Measurements from ENCODE around the gene ANAPC2.

Gene ANAPC2

GRCh38 chr9:137216188-137216965, 28.0 kb upstream of the ANAPC2 start:
- no peak for DNase-seq (ENCODE audit: extremely low read depth in 1 of 2, low read depth in 1 of 2)

GRCh38 chr9:137215196-137215986, 27.0 kb upstream of the ANAPC2 start:
- no peak for DNase-seq (ENCODE audit: extremely low read depth in 1 of 2, low read depth in 1 of 2)

GRCh38 chr9:137214620-137215019, 26.3 kb upstream of the ANAPC2 start:
- no peak for DNase-seq (ENCODE audit: extremely low read depth in 1 of 2, low read depth in 1 of 2)

GRCh38 chr9:137213160-137214060, 25.1 kb upstream of the ANAPC2 start:
- DNase-seq (ENCODE audit: extremely low read depth in 1 of 2, low read depth in 1 of 2), result no peak

GRCh38 chr9:137212520-137212919, 24.2 kb upstream of the ANAPC2 start:
- DNase-seq (ENCODE audit: extremely low read depth in 1 of 2, low read depth in 1 of 2), result no peak

- DNase-seq (ENCODE audit: extremely low read depth in 1 of 2, low read depth in 1 of 2), result no peak
Observed at GRCh38 chr9:137211532-137211931, 23.2 kb upstream of the ANAPC2 start.

- no peak for DNase-seq (ENCODE audit: extremely low read depth in 1 of 2, low read depth in 1 of 2)
Observed at GRCh38 chr9:137206602-137207001, 18.2 kb upstream of the ANAPC2 start.

GRCh38 chr9:137205126-137206069, 17.0 kb upstream of the ANAPC2 start, which contains the start of the genes NDOR1 and TMEM203:
Gene NDOR1, plus strand, starts transcription at chr9:137205700. Its CDS starts 78 bp downstream, at chr9:137205778.
Gene TMEM203, minus strand, starts transcription at chr9:137205648. Its CDS starts 234 bp downstream, at chr9:137205414.
- peak; percentile 88 to 89 for DNase-seq (ENCODE audit: extremely low read depth in 1 of 2, low read depth in 1 of 2)

GRCh38 chr9:137204731-137205125, 16.4 kb upstream of the ANAPC2 start:
- no peak for DNase-seq (ENCODE audit: extremely low read depth in 1 of 2, low read depth in 1 of 2)

- DNase-seq (ENCODE audit: extremely low read depth in 1 of 2, low read depth in 1 of 2), result no peak
Observed at GRCh38 chr9:137202966-137203365, 14.6 kb upstream of the ANAPC2 start.

GRCh38 chr9:137201205-137201868, 13.0 kb upstream of the ANAPC2 start:
- DNase-seq (ENCODE audit: extremely low read depth in 1 of 2, low read depth in 1 of 2), result no peak

- DNase-seq (ENCODE audit: extremely low read depth in 1 of 2, low read depth in 1 of 2), result peak; percentile 96 to 100
Observed at GRCh38 chr9:137200311-137201204, 12.2 kb upstream of the ANAPC2 start, which contains the start of gene TPRN. Gene TPRN, minus strand, starts transcription at chr9:137200741. Its CDS starts 30 bp downstream, at chr9:137200711.

- no peak for DNase-seq (ENCODE audit: extremely low read depth in 1 of 2, low read depth in 1 of 2)
Observed at GRCh38 chr9:137199411-137200121, 11.2 kb upstream of the ANAPC2 start.

- DNase-seq (ENCODE audit: extremely low read depth in 1 of 2, low read depth in 1 of 2), result no peak
Observed at GRCh38 chr9:137198902-137199283, 10.5 kb upstream of the ANAPC2 start.

GRCh38 chr9:137198051-137198901, 9.9 kb upstream of the ANAPC2 start:
- no peak for DNase-seq (ENCODE audit: extremely low read depth in 1 of 2, low read depth in 1 of 2)

GRCh38 chr9:137195525-137196220, 7.3 kb upstream of the ANAPC2 start:
- no peak for DNase-seq (ENCODE audit: extremely low read depth in 1 of 2, low read depth in 1 of 2)
